ENCODE results near the gene GLT6D1. TPM values are rescaled to one million over a fixed set of nuclear protein-coding genes. Genes with fewer than 3 reads are reported as not detected.

The GLT6D1 gene
- not detected in 2 replicates for total RNA-seq (2012; rRNA removed)
- not detected in 2 replicates for polyA plus RNA-seq (2012; rRNA removed)
- polyA plus RNA-seq (2012; cell fraction: cytosol; rRNA removed): not detected in 2 replicates
- polyA plus RNA-seq (2012; cell fraction: nucleus; rRNA removed; ENCODE audit: low replicate concordance): not detected in 2 replicates
- Bru-seq, nascent RNA: not detected
- not detected for BruChase-seq, experiment 1, labeled RNA remaining after a 6-hour chase
- BruChase-seq, experiment 2, labeled RNA remaining after a 2-hour chase: not detected
- long read RNA-seq: 0 reads

GRCh38 chr9:135639196-135639595, at the start of gene GLT6D1:
GLT6D1 (minus strand) TSS chr9:135639540; CDS start chr9:135639187, 353 bp downstream.
- CTCF ChIA-PET: no interaction called here
- in situ Hi-C loops (cut with MboI; ENCODE audit: low sequenced_read_pairs): no loop called here

More at GRCh38 chr9:135639196-135639595, at the start of gene GLT6D1:
- no peak within 1 kb of the TSS for H3K14ac ChIP-seq (replicated peaks; ENCODE audit: low read depth, low read length)
- H3K27me3 ChIP-seq (ENCODE audit: control insufficient read depth, insufficient read depth, low read length): peaks cover 2% of the 10 kb centered on the region; the same call in 1 of the 2 replicates
- H3K4me1 ChIP-seq (ENCODE audit: control insufficient read depth, insufficient read depth, low read length): no peaks in the 10 kb centered on the region
- 23% methylated on average over 3 of the region's 9 CpGs; no CpG with 5 or more reads in 1 of the 2 experiments for WGBS, 2 experiments (ENCODE audit: extremely low coverage in 2 of 2, insufficient read length in 1 of 2)
- H2BK15ac ChIP-seq (ENCODE audit: low read depth, low read length): no peak within 1 kb of the TSS
- H3K27ac ChIP-seq (ENCODE audit: insufficient read depth, low read length): no peak within 1 kb of the TSS
- H3K79me1 ChIP-seq (ENCODE audit: low read depth in 1 of 2, low read length in 2 of 2): no peaks in the 10 kb centered on the region
- no peaks in the 10 kb centered on the region for H3K9me3 ChIP-seq (ENCODE audit: control insufficient read depth, insufficient read depth, low read length)
- no peak within 1 kb of the TSS for H2AK5ac ChIP-seq (ENCODE audit: low read depth, low read length)
- H3K23ac ChIP-seq (ENCODE audit: low read depth, low read length): no peak within 1 kb of the TSS
- ATAC-seq (ENCODE audit: low read depth) (no peak), DNase-seq (no peak)
- TF ChIP-seq RAD21 (IDR thresholded peaks at IDR 0.05; ENCODE audit: low read length) (no peak), ELK1 (IDR thresholded peaks at IDR 0.05; ENCODE audit: borderline replicate concordance, low read depth, low read length) (no peak), POLR2A (IDR thresholded peaks at IDR 0.05; ENCODE audit: low read depth, low read length) (no peak), MXI1 (IDR thresholded peaks at IDR 0.05; ENCODE audit: borderline replicate concordance, low read depth, low read length) (no peak), MAFK (IDR thresholded peaks at IDR 0.05; ENCODE audit: low read depth, low read length) (no peak)
- dilution Hi-C loops (cut with HindIII; ENCODE audit: low sequenced_read_pairs, unreplicated experiment) (no loop called here), intact Hi-C loops (cut with micrococcal nuclease) (no loop called here)
- POLR2A ChIA-PET (ENCODE audit: unreplicated experiment): no interaction called here
- no peak within 1 kb of the TSS for H2BK5ac ChIP-seq (ENCODE audit: low read depth, low read length, poor library complexity, severe bottlenecking)
- H4K20me1 ChIP-seq (ENCODE audit: insufficient read depth, low read length): no peaks in the 10 kb centered on the region
- no peak within 1 kb of the TSS for H2AK9ac ChIP-seq (replicated peaks; ENCODE audit: low read depth, low read length, poor library complexity)
- H3K4me3 ChIP-seq (ENCODE audit: insufficient read depth, low read depth, low read length): no peak within 1 kb of the TSS
- H3K9ac ChIP-seq (ENCODE audit: low read depth, low read length): no peak within 1 kb of the TSS
- no peak within 1 kb of the TSS for H2BK20ac ChIP-seq (ENCODE audit: low read depth, low read length)
- no peak within 1 kb of the TSS for H2BK120ac ChIP-seq (ENCODE audit: low read depth, low read length)
- H3K4me2 ChIP-seq (ENCODE audit: low read depth, low read length): no peak within 1 kb of the TSS
- no peaks in the 10 kb centered on the region for H3K36me3 ChIP-seq (ENCODE audit: control insufficient read depth, insufficient read depth, low read length)
- H3K56ac ChIP-seq (ENCODE audit: extremely low read depth, insufficient read depth, low read length): no peak within 1 kb of the TSS
- H2AFZ ChIP-seq (replicated peaks; ENCODE audit: low read length, poor library complexity): no peak within 1 kb of the TSS
- BruUV-seq (replicated peaks): no TSS peak
- no peak within 1 kb of the TSS for H3K18ac ChIP-seq (ENCODE audit: low read depth, low read length)
- H3K9me1 ChIP-seq (ENCODE audit: insufficient read depth, low read length): no peaks in the 10 kb centered on the region
- no peak within 1 kb of the TSS for H3K4ac ChIP-seq (ENCODE audit: low read depth, low read length)
- no peak within 1 kb of the TSS for H4K91ac ChIP-seq (ENCODE audit: insufficient read depth, low read depth, low read length)
- no peak within 1 kb of the TSS for H4K5ac ChIP-seq (ENCODE audit: low read depth, low read length)
- no peak within 1 kb of the TSS for H4K8ac ChIP-seq (ENCODE audit: low read depth in 2 of 2, low read length in 2 of 2)

Data from IMR-90 (cell line).